ENCODE measurements around the gene PMP22. TPM values are rescaled to one million over a fixed set of nuclear protein-coding genes. Genes with fewer than 3 reads are reported as not detected.
A peak's percentile ranks its signal among the peaks of the same experiment; 100 is the strongest.

The PMP22 gene
- total RNA-seq, 6 experiments from 2014 or later, result 3.0 to 9.2 (median 6.9) TPM

DNA sequence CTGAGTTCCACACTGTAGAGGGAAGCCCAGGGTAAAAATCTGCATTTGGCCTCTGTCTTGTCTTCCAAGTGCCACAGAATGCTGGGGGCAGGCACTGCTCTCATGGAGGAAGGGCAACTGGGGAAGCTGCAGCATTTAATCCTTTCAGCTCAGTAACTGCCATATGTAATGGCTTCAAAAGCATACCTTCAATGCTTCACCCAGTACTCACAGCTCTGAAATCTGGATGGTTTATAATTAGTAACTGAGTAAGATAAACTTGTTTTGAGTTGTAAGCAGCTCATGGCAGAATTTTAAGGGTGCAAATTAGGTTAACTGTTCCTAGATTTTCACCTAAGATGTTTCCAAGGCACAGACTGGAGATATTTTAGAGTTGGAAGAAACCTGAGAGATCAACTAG, 24.5 kb downstream of the PMP22 start:
- ATAC-seq, result no peak
- H3K4me3 ChIP-seq, result no peak overlapping the region
- TF ChIP-seq POLR2A (IDR thresholded peaks at IDR 0.05), result no peak
- H3K27me3 ChIP-seq, result no peaks in the 10 kb centered on the region
- no peak overlapping the region for H3K27ac ChIP-seq
- DNase-seq, result no peak
- H3K36me3 ChIP-seq, result no peaks in the 10 kb centered on the region
- no peaks in the 10 kb centered on the region for H3K9me3 ChIP-seq
- peaks cover 0 to 7% (median 0%) of the 10 kb centered on the region in 4 donors for H3K4me1 ChIP-seq
- intact Hi-C loops (cut with DNase I), result no loop called here

DNA sequence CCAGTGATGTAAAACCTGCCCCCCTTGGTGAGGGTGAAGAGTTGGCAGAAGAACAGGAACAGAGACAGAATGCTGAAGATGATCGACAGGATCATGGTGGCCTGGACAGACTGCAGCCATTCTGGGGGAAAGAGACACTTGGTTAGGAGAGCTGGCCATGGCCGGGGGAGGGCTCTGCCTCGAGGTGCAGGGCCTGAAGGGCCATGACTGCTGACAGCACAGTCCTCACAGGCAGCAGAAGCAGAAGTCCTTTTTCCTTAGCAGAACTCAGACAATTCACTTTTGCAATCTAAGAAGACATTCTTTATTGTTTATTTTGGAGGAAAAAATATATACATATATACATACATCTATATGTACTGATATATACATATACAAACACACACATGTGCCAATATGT, 25.6 kb downstream of the PMP22 start:
- DNase-seq, result no peak
- H3K4me3 ChIP-seq, result no peak overlapping the region
- WGBS (ENCODE audit: insufficient coverage, low coverage, low lambda C conversion rate, missing lambda C conversion rate), result 43% methylated on average over 1 of the region's 3 CpGs

DNA sequence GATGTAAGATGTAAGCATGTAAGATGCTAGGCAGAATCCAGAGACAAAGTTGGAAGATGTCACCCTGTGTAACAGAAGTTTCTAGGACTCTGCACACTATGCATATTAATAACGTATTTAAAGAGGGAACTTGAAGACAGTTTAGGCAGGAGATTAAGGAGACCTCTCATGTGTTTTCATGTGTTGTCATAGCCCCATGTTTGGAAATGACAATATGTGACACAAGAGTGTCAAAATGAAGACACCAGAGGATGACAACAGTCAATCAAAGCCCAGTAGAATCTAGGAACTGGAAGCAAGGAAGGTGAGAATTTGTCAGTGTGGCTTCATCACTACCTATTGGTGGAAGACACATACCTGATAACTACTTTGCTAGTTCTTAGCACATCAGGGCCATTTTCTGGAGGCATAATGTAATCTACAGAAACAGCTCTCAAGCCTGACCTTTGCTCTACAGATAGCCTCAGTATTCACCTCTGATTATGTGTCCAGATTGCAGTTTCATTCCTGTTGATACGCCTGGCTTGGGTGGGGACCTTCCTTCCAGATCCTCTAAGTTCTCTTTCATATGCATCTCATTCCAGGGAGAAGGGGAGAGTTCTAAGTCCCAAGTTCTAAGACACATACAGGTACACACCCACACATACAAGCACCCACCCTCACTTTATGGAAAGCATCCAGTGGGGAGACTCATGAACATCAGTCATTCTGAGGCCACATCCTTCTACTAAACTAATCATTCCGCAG, 26.3 kb downstream of the PMP22 start:
- ATAC-seq (no peak), DNase-seq (no peak)
- TF ChIP-seq POLR2A (IDR thresholded peaks at IDR 0.05), result no peak
- TF ChIP-seq, protein P1, sequence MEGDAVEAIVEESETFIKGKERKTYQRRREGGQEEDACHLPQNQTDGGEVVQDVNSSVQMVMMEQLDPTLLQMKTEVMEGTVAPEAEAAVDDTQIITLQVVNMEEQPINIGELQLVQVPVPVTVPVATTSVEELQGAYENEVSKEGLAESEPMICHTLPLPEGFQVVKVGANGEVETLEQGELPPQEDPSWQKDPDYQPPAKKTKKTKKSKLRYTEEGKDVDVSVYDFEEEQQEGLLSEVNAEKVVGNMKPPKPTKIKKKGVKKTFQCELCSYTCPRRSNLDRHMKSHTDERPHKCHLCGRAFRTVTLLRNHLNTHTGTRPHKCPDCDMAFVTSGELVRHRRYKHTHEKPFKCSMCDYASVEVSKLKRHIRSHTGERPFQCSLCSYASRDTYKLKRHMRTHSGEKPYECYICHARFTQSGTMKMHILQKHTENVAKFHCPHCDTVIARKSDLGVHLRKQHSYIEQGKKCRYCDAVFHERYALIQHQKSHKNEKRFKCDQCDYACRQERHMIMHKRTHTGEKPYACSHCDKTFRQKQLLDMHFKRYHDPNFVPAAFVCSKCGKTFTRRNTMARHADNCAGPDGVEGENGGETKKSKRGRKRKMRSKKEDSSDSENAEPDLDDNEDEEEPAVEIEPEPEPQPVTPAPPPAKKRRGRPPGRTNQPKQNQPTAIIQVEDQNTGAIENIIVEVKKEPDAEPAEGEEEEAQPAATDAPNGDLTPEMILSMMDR (IDR thresholded peaks at IDR 0.05), result no peak
- H3K27ac ChIP-seq, result no peak overlapping the region
- WGBS (ENCODE audit: insufficient coverage, low coverage, low lambda C conversion rate, missing lambda C conversion rate), result 72% methylated on average over 3 of the region's 3 CpGs
- no peak overlapping the region for H3K4me3 ChIP-seq
- intact Hi-C loops (cut with DNase I), result no loop called here
- peaks cover 0 to 7% (median 0%) of the 10 kb centered on the region in 4 donors for H3K4me1 ChIP-seq
- H3K27me3 ChIP-seq, result no peaks in the 10 kb centered on the region
- H3K9me3 ChIP-seq, result no peaks in the 10 kb centered on the region
- H3K36me3 ChIP-seq, result no peaks in the 10 kb centered on the region

More for the DNA sequence above, 25.6 kb downstream of the PMP22 start:
- TF ChIP-seq, protein P1 (IDR thresholded peaks at IDR 0.05), result no peak
- no peak for TF ChIP-seq POLR2A (IDR thresholded peaks at IDR 0.05)
- no peaks in the 10 kb centered on the region for H3K36me3 ChIP-seq
- H3K27me3 ChIP-seq, result no peaks in the 10 kb centered on the region
- intact Hi-C loops (cut with DNase I), result no loop called here
- no peak overlapping the region for H3K27ac ChIP-seq
- H3K9me3 ChIP-seq, result no peaks in the 10 kb centered on the region
- peak in 3 of 4 donors; percentile 45 to 67 (median 47) for ATAC-seq
- H3K4me1 ChIP-seq, result peaks cover 0 to 7% (median 0%) of the 10 kb centered on the region in 4 donors

DNA sequence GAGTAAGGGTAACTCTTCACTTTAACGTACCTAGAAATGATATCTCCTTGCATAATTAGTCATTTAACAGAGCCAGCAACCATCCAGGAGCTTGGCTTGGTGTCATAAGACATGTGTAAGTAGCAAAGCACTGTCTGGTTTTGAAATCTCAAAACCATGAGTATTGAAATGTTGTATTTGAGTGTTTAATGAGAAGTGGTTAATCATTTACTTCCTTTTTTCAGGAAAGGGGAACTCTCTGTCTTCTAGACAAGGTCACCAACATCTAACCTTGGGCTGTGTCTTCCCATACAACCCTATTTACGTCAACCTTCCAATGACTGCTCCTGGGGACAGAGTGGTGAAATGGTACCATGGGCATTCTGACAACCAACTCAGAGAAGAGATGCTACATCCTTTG, 27.1 kb downstream of the PMP22 start:
- DNase-seq (no peak), ATAC-seq (peak; percentile 16 to 61 (median 43))
- H3K36me3 ChIP-seq, result no peaks in the 10 kb centered on the region
- H3K27me3 ChIP-seq, result no peaks in the 10 kb centered on the region
- peaks cover 0 to 7% (median 0%) of the 10 kb centered on the region in 4 donors for H3K4me1 ChIP-seq
- H3K9me3 ChIP-seq, result no peaks in the 10 kb centered on the region
- no peak overlapping the region for H3K27ac ChIP-seq
- intact Hi-C loops (cut with DNase I), result no loop called here
- 46% methylated on average over 2 of the region's 2 CpGs for WGBS (ENCODE audit: insufficient coverage, low coverage, low lambda C conversion rate, missing lambda C conversion rate)
- no peak overlapping the region for H3K4me3 ChIP-seq
- no peak for TF ChIP-seq POLR2A (IDR thresholded peaks at IDR 0.05)
- TF ChIP-seq, protein P1 (IDR thresholded peaks at IDR 0.05), result no peak

DNA sequence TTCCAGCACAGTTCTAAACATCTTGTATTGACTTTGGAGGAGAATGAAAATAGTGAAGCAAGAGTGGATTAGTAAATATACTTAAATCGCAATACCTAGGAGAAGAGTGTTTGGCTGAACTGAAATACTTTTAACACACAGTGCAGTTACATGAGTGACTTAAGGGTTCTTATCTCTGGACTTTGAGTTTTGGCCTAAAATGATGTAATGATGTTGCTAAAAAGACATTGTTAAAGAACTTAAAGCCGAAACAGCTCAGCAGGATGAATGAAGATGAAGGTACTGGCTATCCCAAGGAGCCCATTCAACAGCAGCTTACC, 28.1 kb downstream of the PMP22 start:
- no peak overlapping the region for H3K4me3 ChIP-seq
- H3K36me3 ChIP-seq, result no peaks in the 10 kb centered on the region
- ATAC-seq, result peak in 1 of 4 donors; percentile 21
- H3K4me1 ChIP-seq, result peaks cover 0 to 7% (median 0%) of the 10 kb centered on the region in 4 donors
- no peak overlapping the region for H3K27ac ChIP-seq
- 30% methylated on average over 2 of the region's 2 CpGs for whole genome bisulfite sequencing (ENCODE audit: insufficient coverage, low coverage, low lambda C conversion rate, missing lambda C conversion rate)
- DNase-seq, result no peak
- intact Hi-C loops (cut with DNase I), result no loop called here
- TF ChIP-seq, protein P1 (IDR thresholded peaks at IDR 0.05), result no peak
- TF ChIP-seq POLR2A (IDR thresholded peaks at IDR 0.05), result no peak
- H3K27me3 ChIP-seq, result no peaks in the 10 kb centered on the region
- no peaks in the 10 kb centered on the region for H3K9me3 ChIP-seq
